Fibroblast of villous mesenchyme (primary cell): ENCODE data around the gene MTARC2. TPM values are rescaled to one million over a fixed set of nuclear protein-coding genes. Genes with fewer than 3 reads are reported as not detected.
A peak's percentile ranks its signal among the peaks of the same experiment; 100 is the strongest.

ENCODE experiments used
- DNase-seq: peaks from one replicate; pipeline ENCODE4 v3.0.0-alpha.2; 2010; ENCODE audit warnings: low read depth
- H3K4me3 ChIP-seq: 2 replicates; pipeline ENCODE4 v1.5.1; 2011; ENCODE audit warnings: low read depth, mild to moderate bottlenecking, low read length
- total RNA-seq: library from RNA; depleted of rRNA; stranded (reverse); fragments of >200 nt; gene quantifications from 2 replicates; pipeline ENCODE4 v1.2.3, GENCODE V29; 2012
- TF ChIP-seq, protein P1 (sequence below): IDR thresholded peaks from 2 replicates; pipeline ENCODE4 v1.5.1; 2012; ENCODE audit warnings: low read depth, mild to moderate bottlenecking, low read length; ENCODE audit not compliant: insufficient read depth

The MTARC2 gene
- total RNA-seq, 1 donor = 2.2 TPM

DNA sequence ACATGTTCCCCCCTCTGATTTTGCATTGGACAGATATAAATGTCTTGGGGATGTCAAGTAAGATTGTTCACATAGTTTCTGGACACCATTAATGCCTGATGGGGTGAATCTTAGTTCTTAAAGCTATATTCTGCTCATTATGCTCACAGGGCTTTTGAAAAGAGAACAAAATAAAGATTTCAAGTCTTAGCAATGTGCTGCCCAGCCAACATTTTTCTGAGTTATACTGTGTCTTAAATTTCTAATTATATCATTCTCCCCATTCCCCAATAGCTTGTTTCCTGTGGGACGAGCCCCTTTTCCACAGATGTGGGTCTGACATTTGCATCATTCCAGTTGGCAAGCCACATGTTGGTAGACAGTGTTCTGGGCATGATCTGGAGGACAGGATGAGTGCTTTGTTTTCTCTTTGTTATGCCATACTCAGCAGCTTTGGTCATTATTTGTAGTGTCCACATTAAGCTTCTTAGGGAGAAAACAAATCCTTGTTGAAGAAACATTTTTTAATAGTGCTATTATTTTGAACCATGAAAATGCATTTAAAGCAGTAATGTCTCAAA is 71.4 kb downstream of the MTARC2 start:
- peak; percentile 54 for DNase-seq
- no peak overlapping the region for H3K4me3 ChIP-seq
- TF ChIP-seq, protein P1, sequence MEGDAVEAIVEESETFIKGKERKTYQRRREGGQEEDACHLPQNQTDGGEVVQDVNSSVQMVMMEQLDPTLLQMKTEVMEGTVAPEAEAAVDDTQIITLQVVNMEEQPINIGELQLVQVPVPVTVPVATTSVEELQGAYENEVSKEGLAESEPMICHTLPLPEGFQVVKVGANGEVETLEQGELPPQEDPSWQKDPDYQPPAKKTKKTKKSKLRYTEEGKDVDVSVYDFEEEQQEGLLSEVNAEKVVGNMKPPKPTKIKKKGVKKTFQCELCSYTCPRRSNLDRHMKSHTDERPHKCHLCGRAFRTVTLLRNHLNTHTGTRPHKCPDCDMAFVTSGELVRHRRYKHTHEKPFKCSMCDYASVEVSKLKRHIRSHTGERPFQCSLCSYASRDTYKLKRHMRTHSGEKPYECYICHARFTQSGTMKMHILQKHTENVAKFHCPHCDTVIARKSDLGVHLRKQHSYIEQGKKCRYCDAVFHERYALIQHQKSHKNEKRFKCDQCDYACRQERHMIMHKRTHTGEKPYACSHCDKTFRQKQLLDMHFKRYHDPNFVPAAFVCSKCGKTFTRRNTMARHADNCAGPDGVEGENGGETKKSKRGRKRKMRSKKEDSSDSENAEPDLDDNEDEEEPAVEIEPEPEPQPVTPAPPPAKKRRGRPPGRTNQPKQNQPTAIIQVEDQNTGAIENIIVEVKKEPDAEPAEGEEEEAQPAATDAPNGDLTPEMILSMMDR = no peak

DNA sequence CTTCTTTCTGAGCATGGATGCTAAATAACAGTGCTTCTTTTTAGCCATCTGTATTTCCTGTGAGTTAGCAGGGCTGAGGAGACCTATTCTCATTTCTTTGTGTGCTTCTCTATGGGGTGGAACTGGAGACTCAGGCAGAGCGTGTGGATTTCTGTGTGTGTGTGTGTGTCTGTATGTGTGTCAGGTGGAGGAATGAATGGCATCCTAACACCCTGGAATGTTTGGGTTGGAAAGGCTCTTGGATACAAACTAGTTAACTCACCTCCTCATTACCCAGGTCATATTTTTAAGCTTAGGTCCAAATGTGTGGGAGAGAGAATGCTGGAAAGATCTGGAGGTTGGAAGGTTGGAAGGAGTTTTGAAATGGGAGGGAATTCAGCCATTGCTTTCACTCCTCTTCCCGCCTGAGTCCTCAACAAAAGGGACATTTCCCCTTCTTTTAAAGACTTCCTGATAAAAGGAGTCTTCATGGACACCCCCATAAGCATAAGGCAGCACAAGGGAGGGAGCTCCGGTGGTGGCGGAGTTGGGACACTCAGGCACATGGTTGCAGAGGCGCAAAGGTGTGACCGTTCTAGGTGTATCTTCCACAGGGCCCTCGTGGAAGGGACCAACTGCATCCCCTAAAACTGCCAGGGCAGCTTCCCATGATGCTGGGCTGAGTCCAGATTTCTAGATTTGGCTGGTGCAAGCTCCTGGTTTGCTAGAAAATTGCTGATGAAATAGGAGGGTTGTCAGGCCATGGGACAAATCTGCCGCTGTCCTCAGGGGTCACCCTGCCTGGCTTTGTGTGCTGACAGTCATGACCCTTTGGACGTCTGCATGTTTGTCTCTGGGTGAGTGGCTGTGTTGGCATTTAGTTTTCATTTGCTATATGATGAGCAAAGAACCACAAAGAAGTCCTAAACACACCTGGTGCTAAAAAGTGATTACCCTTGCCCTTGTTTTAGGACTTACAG is 76.2 kb downstream of the MTARC2 start:
- no peak for DNase-seq
- no peak overlapping the region for H3K4me3 ChIP-seq
- TF ChIP-seq, protein P1 = no peak

DNA sequence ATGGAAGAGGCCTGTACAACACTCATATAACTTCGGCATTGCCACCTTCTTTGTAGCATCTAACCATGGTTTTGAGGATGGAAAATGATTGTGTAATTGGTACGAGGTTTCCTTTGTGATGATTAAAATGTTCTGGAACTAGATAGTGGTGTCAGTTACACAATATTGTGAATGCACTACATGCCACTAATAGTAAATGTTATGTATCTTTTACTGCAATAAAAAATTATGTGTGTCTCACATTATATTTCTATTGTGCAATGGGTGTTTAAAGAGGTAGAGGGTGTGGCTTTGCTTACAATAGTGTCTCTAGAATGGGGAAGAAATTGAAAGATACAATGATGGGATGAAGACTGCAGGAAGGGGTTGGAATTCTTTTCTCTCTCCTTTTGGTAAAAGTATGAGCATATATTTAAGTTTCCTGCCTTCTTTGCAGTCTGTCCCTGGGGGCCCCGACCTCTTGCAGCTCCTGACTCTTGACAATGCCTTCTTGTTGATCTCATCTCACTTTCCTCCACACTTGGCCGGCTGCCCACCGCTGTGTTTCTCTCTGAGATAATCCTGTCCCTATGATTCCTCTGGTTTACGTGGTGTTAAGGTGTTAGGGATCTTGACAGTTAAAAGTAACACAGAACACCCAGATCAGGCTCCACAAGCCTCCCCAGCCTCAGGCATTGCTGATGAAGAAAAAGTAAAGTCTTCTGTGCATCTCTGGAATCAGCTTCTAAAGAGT is 77.9 kb downstream of the MTARC2 start:
- H3K4me3 ChIP-seq = no peak overlapping the region
- TF ChIP-seq, protein P1 = no peak
- DNase-seq = peak; percentile 53

DNA sequence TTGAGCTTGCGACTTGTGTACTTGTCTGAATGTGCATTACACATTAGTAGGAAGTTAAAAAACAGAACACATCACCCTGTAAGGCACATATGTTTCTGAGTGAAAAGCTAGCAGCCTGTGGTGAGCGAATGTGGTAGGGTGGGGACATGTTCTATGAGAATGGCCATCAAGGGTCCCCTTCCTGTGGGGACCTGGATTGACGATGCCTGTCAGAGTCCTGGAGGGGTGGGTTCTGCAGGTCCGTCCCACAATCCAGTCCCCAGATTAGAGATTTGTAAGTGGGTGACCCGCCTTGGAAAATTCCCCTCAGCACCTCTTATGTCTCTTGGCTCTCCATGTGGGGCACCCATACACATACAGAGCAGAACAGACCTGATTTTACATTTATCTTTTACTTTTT is 78.6 kb downstream of the MTARC2 start:
- DNase-seq = no peak
- TF ChIP-seq, protein P1 = no peak
- no peak overlapping the region for H3K4me3 ChIP-seq

DNA sequence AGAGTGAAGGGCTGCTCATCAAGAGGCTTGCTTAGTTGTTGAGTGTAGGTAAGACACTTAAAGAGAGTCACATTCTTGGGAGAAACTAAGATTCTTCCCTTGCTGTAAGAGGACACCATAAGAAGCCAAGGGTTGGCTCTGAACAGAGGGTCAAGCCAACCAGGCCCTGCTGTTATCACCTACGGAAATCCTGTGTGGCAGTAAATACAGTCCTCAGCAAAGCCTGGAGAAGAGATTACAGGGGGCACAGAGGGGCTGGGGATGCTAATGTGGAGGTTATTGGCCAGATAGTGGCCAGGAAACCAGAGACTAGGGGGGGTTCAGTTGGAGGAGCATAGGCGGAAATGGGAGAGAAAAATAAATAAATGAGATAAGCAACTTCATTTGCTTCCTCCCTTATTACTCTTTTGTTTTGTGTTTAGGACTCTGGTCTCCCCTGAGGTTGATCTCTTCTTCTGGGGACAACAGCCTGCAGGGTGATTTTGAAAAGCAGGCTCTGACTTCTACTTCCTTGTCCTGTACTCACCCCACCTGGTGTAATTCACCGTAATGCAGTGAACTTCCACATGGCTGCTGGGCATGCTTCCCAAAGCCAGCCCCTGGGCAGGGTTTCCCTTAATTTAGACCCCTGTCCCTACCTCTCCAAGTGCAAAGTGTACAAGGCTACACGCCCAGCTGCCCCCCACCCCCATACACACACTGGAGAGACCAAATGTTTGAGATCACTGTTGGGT is 79.5 kb downstream of the MTARC2 start:
- DNase-seq = no peak
- no peak overlapping the region for H3K4me3 ChIP-seq
- TF ChIP-seq, protein P1 = no peak

DNA sequence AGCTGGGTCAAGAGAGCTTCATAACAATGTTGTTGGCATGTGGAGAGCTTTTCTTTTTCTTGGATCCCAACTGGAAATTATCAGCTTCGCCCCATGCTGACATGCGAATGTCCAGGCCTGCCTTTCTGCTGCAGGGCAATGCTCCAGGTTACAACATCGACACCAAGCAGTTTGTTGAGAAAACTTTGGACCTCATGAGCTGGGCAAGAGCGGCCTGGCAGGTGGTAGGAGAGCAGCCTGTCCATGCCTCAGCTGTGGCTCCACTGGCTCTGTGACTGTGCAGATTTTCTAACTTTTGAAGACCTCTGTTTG is 80.0 kb downstream of the MTARC2 start:
- TF ChIP-seq, protein P1 = no peak
- H3K4me3 ChIP-seq = no peak overlapping the region
- DNase-seq = no peak
